ENCODE results near the gene ZSWIM7.

ZSWIM7 gene

GRCh38 chr17:15999141-15999973 is at the start of gene ZSWIM7, which contains the start of gene TTC19:
Gene ZSWIM7 (minus strand): TSS chr17:15999704. CDS start chr17:15999594, 110 bp downstream.
Gene TTC19 (plus strand): TSS chr17:15999824. CDS start chr17:15999849, 25 bp downstream.
- peak; percentile 93 for DNase-seq

DNA sequence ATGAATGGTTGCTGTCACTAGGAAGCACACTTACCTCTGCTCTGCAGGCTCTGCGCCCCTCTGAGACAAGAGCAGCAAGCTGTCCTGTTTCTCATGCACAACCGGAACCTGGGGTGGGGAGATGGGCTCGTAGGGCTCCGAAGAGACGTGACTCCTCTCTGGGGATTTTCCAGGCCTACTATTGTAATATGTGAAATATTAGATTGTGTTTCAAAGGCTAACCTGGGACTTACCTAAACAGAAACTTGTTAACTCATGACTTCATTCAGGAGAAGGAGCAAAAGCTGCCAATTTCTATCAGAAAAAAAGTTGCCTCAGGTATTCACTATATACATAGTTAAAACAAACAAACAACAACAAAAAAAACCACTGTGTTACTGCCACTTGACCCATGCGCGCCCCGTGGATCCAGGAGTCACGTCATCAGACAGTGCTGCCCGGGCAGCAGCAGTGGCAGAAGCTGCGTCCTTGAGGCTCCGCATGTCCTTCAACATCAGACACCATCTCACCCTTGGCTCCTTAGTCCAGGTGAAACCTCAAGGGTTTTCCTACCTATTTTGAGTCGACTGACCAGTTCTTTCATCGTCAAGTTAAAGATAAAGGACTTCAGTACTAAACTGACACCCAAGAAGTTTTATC is 49.4 kb upstream of the ZSWIM7 start:
- DNase-seq, result no peak

GRCh38 chr17:16046966-16047365 is 47.5 kb upstream of the ZSWIM7 start:
- DNase-seq, result no peak

GRCh38 chr17:16044487-16044886 is 45.0 kb upstream of the ZSWIM7 start:
- no peak for DNase-seq

- DNase-seq, result no peak
These were observed 41.3 kb upstream of the ZSWIM7 start for GRCh38 chr17:16040710-16041251.

- no peak for DNase-seq
These were observed 38.1 kb upstream of the ZSWIM7 start for GRCh38 chr17:16037636-16038035.

GRCh38 chr17:16036261-16036660 is 36.8 kb upstream of the ZSWIM7 start:
- DNase-seq, result no peak

GRCh38 chr17:16033729-16034349 is 34.3 kb upstream of the ZSWIM7 start:
- no peak for DNase-seq

- peak; percentile 77 for DNase-seq
These were observed 28.4 kb upstream of the ZSWIM7 start for GRCh38 chr17:16027708-16028584.

DNA sequence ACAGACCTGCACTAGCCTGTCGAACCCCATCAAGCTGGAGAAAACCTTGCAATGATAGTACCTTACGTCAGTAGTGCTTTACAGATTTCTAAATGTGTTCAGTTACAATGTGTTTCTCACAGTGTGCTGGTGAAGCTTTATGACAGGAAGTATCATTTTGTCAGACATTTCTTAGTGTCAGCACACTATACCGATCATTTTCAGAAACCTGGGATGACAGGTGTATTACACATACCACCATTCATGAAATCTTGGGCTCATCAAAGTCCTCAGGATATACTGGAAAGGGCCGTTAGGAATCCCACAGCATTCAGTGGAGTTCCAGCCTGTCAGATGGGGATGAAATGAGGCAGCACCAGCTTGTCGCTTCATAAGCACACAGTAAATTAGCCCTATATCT is 27.4 kb upstream of the ZSWIM7 start:
- DNase-seq, result no peak

DNA sequence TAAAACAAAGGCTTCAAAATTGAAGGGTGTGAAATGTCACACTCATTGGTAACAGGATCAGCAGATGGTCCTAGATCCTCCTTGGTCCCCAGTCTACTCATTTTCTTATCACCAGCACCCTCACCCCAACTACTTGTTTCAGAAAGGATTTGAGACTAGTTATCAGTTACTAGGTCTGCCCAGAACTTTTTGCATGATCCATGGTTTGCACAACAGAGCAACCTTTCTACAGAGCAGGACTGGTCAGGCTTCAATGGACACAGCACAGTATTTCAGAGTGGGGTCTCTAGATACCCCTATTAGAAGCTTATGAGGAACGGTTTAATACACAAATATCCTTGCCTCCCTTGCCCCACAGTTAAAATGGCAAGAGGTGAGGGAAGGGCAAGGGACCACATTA is 25.7 kb upstream of the ZSWIM7 start:
- DNase-seq, result no peak

DNA sequence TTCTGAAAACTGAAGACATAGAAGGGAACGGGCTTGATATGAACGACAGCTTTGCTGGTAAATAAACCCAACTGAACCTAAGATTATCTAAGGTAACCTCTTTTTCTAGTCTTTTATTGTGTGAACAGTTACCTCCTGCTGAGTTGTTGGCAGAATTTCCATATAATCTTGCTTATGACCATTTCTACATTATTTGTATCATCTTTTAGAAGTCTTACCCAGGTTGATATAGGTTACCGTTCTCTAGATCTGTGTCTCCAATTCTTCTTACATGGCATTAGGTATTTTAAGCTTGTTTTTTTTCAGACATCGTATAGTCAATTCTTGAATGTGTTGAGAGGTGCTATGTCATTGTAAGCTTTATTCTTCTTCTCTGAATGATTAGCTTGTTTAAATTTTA is 24.4 kb upstream of the ZSWIM7 start:
- DNase-seq, result no peak

DNA sequence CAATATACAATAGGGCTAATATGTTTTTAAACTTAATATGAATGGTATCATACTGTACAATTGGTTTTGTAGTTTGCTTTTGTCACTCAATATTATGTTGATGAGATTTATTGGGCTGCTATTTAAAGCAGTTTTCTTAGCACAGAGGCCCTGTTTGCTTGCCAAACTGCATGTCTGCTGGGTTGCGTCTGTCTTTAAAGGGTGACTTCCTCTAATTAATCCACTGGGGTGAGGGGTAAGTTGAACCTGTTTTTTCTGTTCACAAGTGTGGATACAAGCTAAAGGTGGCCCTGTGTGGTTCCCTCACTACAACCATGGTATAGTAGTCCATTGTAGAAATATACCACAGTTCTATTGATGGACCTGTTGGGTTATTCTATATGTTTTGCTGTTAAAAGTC is 19.8 kb upstream of the ZSWIM7 start:
- DNase-seq, result no peak

DNA sequence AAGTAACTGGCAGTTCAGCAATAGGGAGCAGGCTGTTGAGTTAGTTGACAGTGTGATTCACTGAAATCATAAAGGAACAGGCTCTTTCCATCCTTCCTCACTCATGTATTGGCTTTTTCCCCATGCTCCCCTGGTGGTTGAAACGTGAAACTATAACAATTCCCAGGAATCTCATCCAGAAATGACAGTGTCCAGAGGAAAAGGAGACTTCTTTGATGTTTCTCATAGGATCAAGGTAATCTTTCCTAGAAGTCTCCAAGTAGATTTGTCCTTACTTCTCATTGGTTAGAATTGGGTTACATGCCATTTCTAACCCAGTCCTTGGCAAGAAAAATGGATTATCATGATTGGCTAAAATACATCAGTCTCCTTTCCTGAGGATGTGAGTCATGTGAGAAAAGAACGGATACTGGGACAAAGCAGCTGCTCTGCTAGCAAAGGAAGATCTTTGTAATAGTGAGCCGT is 14.5 kb upstream of the ZSWIM7 start:
- DNase-seq, result no peak

DNA sequence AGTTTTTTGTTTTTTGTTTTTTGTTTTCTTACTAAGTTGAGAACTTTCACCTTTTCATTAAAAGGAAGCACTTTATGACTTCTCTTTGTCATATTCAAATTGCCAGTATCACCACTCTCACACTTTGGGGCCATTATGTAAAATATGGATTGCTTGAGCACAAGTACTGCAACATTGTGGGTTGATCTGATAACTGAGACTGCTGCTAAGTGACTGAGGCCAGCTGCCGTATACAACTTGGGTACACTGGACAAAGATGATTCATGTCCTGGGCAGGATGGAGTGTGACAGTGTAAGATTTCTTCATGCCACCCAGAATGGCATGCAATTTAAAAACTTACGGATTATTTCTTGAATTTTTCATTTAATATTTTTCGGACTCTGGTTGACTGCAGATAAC is 7.9 kb upstream of the ZSWIM7 start:
- DNase-seq, result no peak

- DNase-seq, result no peak
These were observed 6.1 kb upstream of the ZSWIM7 start for GRCh38 chr17:16005636-16006035.

- DNase-seq, result no peak
These were observed 4.3 kb upstream of the ZSWIM7 start for GRCh38 chr17:16003841-16004240.

DNA sequence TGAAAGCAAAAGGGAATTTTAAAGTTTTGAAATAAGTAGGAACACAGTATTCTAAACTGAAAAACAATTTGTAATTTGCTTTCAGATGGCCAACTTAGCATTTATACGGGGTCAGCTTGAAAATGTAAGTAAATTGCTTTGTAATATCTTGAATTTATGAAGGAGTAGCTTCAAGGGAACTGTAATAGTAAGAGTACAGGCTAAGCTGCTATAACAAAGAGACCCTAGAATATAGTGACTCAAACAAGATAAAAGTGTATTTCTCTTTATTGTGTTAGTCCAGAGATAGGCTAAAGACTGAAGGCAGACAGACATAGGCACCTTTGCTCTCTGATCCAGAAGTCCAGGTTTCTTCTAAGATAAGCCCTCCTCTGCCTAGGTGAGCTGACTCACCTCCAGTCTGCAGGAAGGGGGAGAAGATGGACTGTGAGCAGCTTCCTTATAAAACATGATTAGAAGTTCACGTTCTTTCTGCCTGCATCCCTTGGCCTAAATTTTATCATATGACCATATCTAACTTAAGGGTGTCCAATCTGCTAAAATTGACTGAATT is 3.3 kb upstream of the ZSWIM7 start:
- DNase-seq, result no peak

DNA sequence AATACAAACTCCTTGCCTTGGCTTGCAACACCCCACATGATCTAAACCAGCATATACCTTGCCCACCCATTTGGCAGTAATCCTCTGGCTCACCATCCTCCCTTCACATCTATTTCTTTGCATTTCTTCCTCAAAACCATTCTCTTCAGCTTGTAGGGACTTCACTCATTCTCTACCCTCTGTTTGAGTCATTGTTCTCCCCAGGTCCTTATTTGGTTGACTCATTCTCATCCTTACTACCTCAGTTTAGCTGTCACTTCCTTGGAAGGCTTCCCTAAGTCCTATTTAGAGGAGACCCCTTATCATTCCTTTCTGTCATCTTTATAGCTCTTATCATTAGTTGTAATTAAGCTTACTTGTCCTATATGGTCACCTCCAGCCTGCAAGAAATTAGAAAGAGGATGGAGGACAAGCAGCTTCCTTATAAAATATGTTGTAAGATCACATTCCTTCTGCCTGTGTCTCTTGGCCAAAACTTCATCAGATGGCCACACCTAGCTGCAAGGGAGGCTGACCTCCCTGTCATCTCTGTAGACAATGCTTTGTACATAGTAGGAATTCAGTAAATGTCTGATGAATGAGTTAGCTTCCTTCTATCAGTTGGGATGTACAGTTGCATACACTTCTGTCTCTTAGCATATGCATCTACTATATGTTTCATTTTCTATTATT is 1.9 kb upstream of the ZSWIM7 start:
- DNase-seq, result no peak

DNA sequence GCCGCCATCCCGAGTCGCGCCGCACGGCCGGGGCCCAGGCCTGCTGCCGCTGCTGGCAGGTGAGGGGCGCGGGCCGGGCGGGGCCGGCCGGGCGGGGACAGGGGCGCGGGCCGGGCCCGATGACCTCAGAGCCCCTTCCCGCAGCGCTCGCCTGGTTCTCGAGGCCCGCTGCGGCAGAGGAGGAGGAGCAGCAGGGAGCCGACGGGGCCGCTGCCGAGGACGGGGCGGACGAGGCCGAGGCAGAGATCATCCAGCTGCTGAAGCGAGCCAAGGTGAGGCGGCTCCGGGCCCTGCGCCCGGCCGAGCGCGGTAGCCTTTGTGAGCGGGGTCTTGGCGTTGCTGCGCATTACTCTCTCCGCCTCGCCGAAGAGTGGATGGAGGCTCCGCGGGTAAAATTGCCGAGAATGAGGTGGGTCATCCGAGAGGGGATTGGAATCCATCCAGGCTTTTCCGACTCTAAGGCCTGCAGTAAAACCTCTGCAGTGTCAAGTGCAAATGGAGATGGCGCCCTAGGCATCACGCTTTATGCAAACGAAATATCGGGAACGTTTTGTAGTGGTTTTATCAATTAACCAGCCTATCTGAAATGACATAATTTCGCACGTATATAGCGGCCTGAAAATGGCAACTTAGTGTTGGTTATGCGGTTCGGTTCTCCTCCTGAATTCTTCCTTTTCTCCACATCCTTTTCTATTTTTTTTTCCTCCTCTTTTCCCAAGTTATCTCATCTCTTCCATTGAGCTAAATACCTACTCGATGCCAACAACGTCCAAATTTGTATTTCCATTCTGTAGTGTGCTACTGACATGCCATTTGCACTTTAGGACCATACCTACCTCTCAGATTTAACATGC is 697 bp upstream of the ZSWIM7 start:
- no peak for DNase-seq

Data from CD4-positive, alpha-beta T cell treated with Interleukin-4 for 4 hours (primary cell).